Measurements from ENCODE around the gene MRPS21. TPM values are rescaled to one million over a fixed set of nuclear protein-coding genes. Genes with fewer than 3 reads are reported as not detected.

Gene MRPS21
- total RNA-seq, 1 experiment from 2014 or later: 62.6 TPM

- no peak for TF ChIP-seq EZH2 (IDR thresholded peaks at IDR 0.05; ENCODE audit: low read depth)
- TF ChIP-seq CTCF (conservative IDR thresholded peaks at IDR 0.05): no peak
- Histone ChIP-seq H3K27ac (no peak overlapping the region), H3K9me3 (ENCODE audit: insufficient read depth, low read depth) (no peaks in the 10 kb centered on the region), H3K27me3 (ENCODE audit: insufficient read depth, low read depth) (no peaks in the 10 kb centered on the region), H4K20me1 (ENCODE audit: insufficient read depth) (0 out of 2 replicates have a peak, but pooled peaks cover 4% of the 10 kb centered on the region), H3K4me1 (replicated peaks; ENCODE audit: insufficient read depth) (peaks cover 16% of the 10 kb centered on the region; the same call in 1 of the 2 replicates), H3K4me2 (no peak overlapping the region), H3K9me2 (ENCODE audit: insufficient read depth) (no peaks in the 10 kb centered on the region), H3K36me3 (ENCODE audit: low read depth) (peaks cover 8% of the 10 kb centered on the region; the same call in 1 of the 2 replicates), H3K79me2 (ENCODE audit: low read depth) (peaks cover 23% of the 10 kb centered on the region), H3F3A (ENCODE audit: insufficient read depth, low read depth) (peaks cover 5% of the 10 kb centered on the region; the same call in 1 of the 2 replicates), H2AFZ (no peak overlapping the region), H3K4me3 (no peak overlapping the region)
- BruUV-seq (replicated peaks): no TSS peak
- ChIA-PET POLR2A (ENCODE audit: unreplicated experiment) (no interaction called here), CTCF (interaction anchor here (0.6 kb wide), 1 partner anchor 198 kb away, joined by 5 read pairs; no protein-coding TSS in a partner anchor)
- intact Hi-C loops (cut with micrococcal nuclease; ENCODE audit: unreplicated experiment): no loop called here
- DNase-seq: no peak
Observed at GRCh38 chr1:150271291-150271959, 22.2 kb upstream of the MRPS21 start.

- TF ChIP-seq EZH2 (IDR thresholded peaks at IDR 0.05; ENCODE audit: low read depth): no peak
- ChIA-PET POLR2A (ENCODE audit: unreplicated experiment) (no interaction called here), CTCF (no interaction called here)
- no peak overlapping the region for H3K4me3 ChIP-seq
- H3K4me1 ChIP-seq (replicated peaks; ENCODE audit: insufficient read depth): peaks cover 6% of the 10 kb centered on the region; the same call in 1 of the 2 replicates
- BruUV-seq (replicated peaks): no TSS peak
- H3K27me3 ChIP-seq (ENCODE audit: insufficient read depth, low read depth): no peaks in the 10 kb centered on the region
- intact Hi-C loops (cut with micrococcal nuclease; ENCODE audit: unreplicated experiment): no loop called here
- no peaks in the 10 kb centered on the region for H4K20me1 ChIP-seq (ENCODE audit: insufficient read depth)
- H3K36me3 ChIP-seq (ENCODE audit: low read depth): no peaks in the 10 kb centered on the region
- DNase-seq: no peak
- H2AFZ ChIP-seq: no peak overlapping the region
- no peak overlapping the region for H3K4me2 ChIP-seq
- H3K9me2 ChIP-seq (ENCODE audit: insufficient read depth): no peaks in the 10 kb centered on the region
- peaks cover 5% of the 10 kb centered on the region for H3K79me2 ChIP-seq (ENCODE audit: low read depth)
- no peaks in the 10 kb centered on the region; the same call in 1 of the 2 replicates for H3F3A ChIP-seq (ENCODE audit: insufficient read depth, low read depth)
- no peak overlapping the region for H3K27ac ChIP-seq
- no peaks in the 10 kb centered on the region for H3K9me3 ChIP-seq (ENCODE audit: insufficient read depth, low read depth)
Observed at GRCh38 chr1:150273311-150273710, 20.4 kb upstream of the MRPS21 start.

- intact Hi-C loops (cut with micrococcal nuclease; ENCODE audit: unreplicated experiment): loop anchor here (10.0 kb wide), 1 partner anchor 345 kb away; the partner anchor contains the start of gene ENSA
- H3K4me2 ChIP-seq: no peak overlapping the region
- no peak overlapping the region for H3K27ac ChIP-seq
- ChIA-PET POLR2A (ENCODE audit: unreplicated experiment) (no interaction called here), CTCF (interaction anchor here (0.6 to 2.7 kb wide), 2 partner anchors 24 to 29 kb away, joined by 3 to 23 read pairs; no protein-coding TSS in a partner anchor)
- no peak overlapping the region for H2AFZ ChIP-seq
- BruUV-seq (replicated peaks): no TSS peak
- no peak for DNase-seq
- TF ChIP-seq EZH2 (IDR thresholded peaks at IDR 0.05; ENCODE audit: low read depth) (no peak), CTCF (conservative IDR thresholded peaks at IDR 0.05) (no peak)
- no peaks in the 10 kb centered on the region for H3K27me3 ChIP-seq (ENCODE audit: insufficient read depth, low read depth)
- no peaks in the 10 kb centered on the region for H3K9me3 ChIP-seq (ENCODE audit: insufficient read depth, low read depth)
- H3F3A ChIP-seq (ENCODE audit: insufficient read depth, low read depth): peaks cover 6% of the 10 kb centered on the region
- H3K4me1 ChIP-seq (replicated peaks; ENCODE audit: insufficient read depth): peaks cover 14% of the 10 kb centered on the region; the same call in 1 of the 2 replicates
- no peaks in the 10 kb centered on the region for H3K36me3 ChIP-seq (ENCODE audit: low read depth)
- no peaks in the 10 kb centered on the region for H3K9me2 ChIP-seq (ENCODE audit: insufficient read depth)
- H3K4me3 ChIP-seq: no peak overlapping the region
- H3K79me2 ChIP-seq (ENCODE audit: low read depth): no peaks in the 10 kb centered on the region
- 0 out of 2 replicates have a peak, but pooled peaks cover 3% of the 10 kb centered on the region for H4K20me1 ChIP-seq (ENCODE audit: insufficient read depth)
Observed at GRCh38 chr1:150280138-150280707, 13.4 kb upstream of the MRPS21 start.
